Hypothalamus (tissue), 51 donors: Measurements from ENCODE around the gene NRBP1.
"Not testable (repeated sequence)": the region's sequence is repeated elsewhere in the genome, so short reads cannot be mapped to it uniquely, and the experiment has no call there.

Source experiments
- DNase-seq, 51 donors: peaks; one replicate each; lab custom pipeline; 2025; lab: John Stamatoyannopoulos, UW

Gene NRBP1

GRCh38 chr2:27420996-27421395 is 7.4 kb upstream of the NRBP1 start:
- no peak for DNase-seq

- DNase-seq, result no peak
Observed at GRCh38 chr2:27421660-27422250, 6.7 kb upstream of the NRBP1 start.

- DNase-seq, result no peak
Observed at GRCh38 chr2:27422958-27423357, 5.5 kb upstream of the NRBP1 start.

- not testable (repeated sequence) for DNase-seq
Observed at GRCh38 chr2:27425039-27425438, 3.4 kb upstream of the NRBP1 start.

- DNase-seq, result no peak
Observed at GRCh38 chr2:27427863-27428212, 593 bp upstream of the NRBP1 start.

- DNase-seq, result peak in 48 of 51 donors; percentile 24 to 90 (median 73)
Observed at GRCh38 chr2:27428978-27429541, 629 bp downstream of the NRBP1 start.

DNA sequence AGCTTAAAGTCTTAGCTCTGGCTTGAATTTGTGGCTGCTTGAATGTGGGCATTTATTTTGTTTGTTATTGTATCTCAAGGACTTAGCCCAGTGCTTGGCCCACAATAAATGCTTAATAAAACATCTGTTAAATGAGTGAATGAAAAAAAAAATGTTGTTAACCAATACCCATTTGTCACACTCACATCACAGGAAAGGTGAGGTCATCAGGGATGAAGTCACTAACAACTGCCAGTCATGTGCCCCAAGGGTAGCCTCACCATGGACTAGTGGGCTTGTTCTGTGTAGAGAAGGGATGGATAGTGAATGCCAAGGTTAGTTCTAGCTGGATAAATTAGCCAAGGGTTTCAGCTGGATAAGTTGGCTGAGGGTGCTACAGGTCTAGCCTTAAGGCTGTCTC is 3.0 kb downstream of the NRBP1 start:
- no peak for DNase-seq

GRCh38 chr2:27435628-27436027 is 7.2 kb downstream of the NRBP1 start:
- DNase-seq, result no peak

DNA sequence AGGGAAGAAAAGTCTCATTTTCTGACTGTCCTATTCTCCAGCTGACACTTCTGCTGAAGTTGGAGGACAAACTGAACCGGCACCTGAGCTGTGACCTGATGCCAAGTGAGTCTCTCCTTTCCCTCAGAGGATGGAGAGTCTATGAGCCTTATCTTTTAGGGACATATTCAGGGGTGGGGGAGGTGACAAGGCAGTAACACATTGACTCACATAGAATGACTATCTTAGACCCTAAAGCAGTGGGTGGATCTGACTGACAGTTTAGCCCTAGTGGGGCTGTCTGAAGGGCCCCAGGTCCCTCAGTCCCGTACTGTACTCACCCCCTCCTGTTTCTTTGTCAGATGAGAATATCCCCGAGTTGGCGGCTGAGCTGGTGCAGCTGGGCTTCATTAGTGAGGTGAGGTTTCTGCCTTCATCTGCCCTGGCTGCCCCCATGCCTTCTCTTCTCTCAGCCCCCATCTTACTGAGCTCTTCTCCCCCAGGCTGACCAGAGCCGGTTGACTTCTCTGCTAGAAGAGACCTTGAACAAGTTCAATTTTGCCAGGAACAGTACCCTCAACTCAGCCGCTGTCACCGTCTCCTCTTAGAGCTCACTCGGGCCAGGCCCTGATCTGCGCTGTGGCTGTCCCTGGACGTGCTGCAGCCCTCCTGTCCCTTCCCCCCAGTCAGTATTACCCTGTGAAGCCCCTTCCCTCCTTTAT is 12.9 kb downstream of the NRBP1 start:
- no peak for DNase-seq

- peak in 3 of 51 donors; percentile 5 to 27 (median 25) for DNase-seq
Observed at GRCh38 chr2:27441958-27442919, 13.8 kb downstream of the NRBP1 start, which contains the start of gene KRTCAP3. TSS of gene KRTCAP3 (plus strand) at chr2:27442381. CDS start at chr2:27442413, 32 bp downstream.

DNA sequence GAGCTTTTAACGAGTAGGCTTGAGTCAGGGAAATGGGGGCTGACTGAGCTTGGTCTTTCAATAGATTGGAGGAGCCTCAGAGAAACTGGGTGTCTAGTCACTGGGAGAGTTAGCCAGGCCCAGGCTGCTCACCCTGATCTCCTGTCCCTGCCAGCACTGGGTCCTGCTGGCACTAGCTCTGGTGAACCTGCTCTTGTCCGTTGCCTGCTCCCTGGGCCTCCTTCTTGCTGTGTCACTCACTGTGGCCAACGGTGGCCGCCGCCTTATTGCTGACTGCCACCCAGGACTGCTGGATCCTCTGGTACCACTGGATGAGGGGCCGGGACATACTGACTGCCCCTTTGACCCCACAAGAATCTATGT is 14.5 kb downstream of the NRBP1 start:
- peak in 1 of 51 donors; percentile 2 for DNase-seq

- DNase-seq, result no peak
Observed at GRCh38 chr2:27445155-27445554, 16.7 kb downstream of the NRBP1 start.

- no peak for DNase-seq
Observed at GRCh38 chr2:27445615-27446014, 17.2 kb downstream of the NRBP1 start.

DNA sequence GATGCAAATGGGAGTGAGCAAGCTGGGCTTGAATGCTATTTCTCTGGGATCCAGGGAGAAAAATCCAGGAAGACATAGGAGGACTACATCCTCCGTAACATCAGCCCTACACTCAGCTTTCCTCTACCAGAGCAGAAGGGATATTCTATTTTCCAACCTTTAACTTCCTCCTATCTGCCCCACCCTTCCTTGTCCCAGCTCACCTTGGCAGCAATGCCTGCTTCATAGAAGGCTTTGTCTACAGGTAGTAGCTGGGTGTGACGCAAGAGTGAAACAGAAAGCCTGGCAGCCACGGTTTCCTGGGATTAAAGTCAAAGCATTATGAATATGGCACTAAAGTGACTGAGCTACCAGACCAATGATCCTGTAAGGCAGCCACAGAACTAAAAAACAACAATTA is 17.6 kb downstream of the NRBP1 start:
- DNase-seq, result no peak

DNA sequence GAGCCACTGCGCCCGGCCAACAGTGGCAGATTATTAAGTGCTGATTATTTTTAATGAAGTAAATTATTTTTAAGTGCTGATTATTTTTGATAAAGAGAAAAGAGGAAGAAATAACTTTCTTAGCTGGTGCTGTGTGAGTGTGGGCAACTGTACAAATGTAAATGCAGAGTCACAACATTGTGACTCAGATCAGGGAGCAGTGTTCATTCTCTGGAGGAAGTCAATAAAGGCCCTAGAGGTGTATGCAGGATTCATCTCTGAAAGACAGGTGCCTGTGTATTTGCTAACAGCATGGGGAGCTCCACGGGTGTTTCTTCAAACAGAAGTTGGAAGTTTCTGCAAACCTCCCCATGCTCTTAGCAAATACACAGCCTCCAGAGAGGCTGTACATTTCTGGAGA is 19.9 kb downstream of the NRBP1 start:
- DNase-seq, result no peak

DNA sequence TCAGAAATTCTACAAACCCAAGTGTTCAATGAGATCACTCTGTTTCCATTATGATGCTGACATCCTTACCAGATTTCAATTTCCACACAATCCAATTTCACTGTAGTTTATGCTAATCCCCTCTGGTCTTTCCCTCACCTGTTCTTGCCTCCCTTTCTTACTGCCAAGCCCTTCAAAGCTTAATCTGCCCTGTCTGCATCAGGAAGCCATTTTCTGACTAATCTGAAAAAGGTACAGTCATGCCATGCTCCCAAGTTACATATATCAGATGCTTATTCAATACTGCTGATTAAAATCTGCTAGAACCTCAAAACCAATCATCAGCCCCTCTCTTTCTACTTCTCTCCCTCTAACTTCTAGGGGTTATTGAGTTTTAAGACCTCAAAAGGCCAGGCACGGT is 22.7 kb downstream of the NRBP1 start:
- no peak for DNase-seq

GRCh38 chr2:27453968-27454367 is 25.5 kb downstream of the NRBP1 start:
- no peak for DNase-seq

- no peak for DNase-seq
Observed at GRCh38 chr2:27461118-27461517, 32.7 kb downstream of the NRBP1 start.

GRCh38 chr2:27464443-27464842 is 36.0 kb downstream of the NRBP1 start:
- no peak for DNase-seq

GRCh38 chr2:27471961-27472360 is 43.5 kb downstream of the NRBP1 start:
- no peak for DNase-seq

- peak in 6 of 51 donors; percentile 2 to 24 (median 10) for DNase-seq
Observed at GRCh38 chr2:27485496-27485895, 57.1 kb downstream of the NRBP1 start.
